ENCODE data around the gene CNDP2.

The CNDP2 gene

DNA sequence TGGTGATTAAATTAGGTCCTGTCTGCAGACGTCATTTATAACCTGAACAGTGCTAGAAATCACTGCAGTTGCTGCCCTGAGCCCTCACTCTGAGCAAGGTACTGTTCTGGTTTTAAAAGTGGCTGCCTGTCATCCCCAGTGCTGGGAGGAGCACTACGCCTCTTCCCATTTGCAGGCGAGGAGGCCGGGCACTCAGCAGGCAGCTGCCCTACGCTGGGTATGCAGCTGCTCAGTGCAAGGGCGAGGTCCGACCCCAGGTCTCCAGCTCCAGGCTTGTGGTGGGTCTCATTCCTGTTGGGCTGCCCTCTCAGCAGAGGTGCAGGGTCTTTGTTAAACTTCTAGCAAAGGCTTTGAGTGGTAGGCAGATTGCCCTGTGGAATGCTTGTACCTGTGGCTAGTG, 15.7 kb downstream of the CNDP2 start:
- no peaks in the 10 kb centered on the region for H3K9me3 ChIP-seq (ENCODE audit: control insufficient read depth, low read length)
- no peaks in the 10 kb centered on the region for H3K27me3 ChIP-seq (ENCODE audit: control insufficient read depth, insufficient read depth, low read length)
- no peak overlapping the region for H3K4me3 ChIP-seq (ENCODE audit: low read depth, low read length)
- no peak overlapping the region for H3K4me2 ChIP-seq (ENCODE audit: low read length)
- no peaks in the 10 kb centered on the region for H3K4me1 ChIP-seq
- H3K27ac ChIP-seq: no peak overlapping the region
- peaks cover 2% of the 10 kb centered on the region for H3K79me2 ChIP-seq
- no peaks in the 10 kb centered on the region for H3K36me3 ChIP-seq (ENCODE audit: control insufficient read depth, insufficient read depth, low read length)
- TF ChIP-seq CTCF (IDR thresholded peaks at IDR 0.05): no peak
- H3K9ac ChIP-seq: no peak overlapping the region
- H2AFZ ChIP-seq: no peak overlapping the region

- TF ChIP-seq CTCF (IDR thresholded peaks at IDR 0.05): no peak
- no peak overlapping the region for H3K4me2 ChIP-seq (ENCODE audit: low read length)
- no peak overlapping the region for H3K27ac ChIP-seq
- H3K4me1 ChIP-seq: no peaks in the 10 kb centered on the region
- H3K9me3 ChIP-seq (ENCODE audit: control insufficient read depth, low read length): no peaks in the 10 kb centered on the region
- H3K9ac ChIP-seq: no peak overlapping the region
- no peaks in the 10 kb centered on the region for H3K79me2 ChIP-seq
- H3K36me3 ChIP-seq (ENCODE audit: control insufficient read depth, insufficient read depth, low read length): no peaks in the 10 kb centered on the region
- no peak overlapping the region for H2AFZ ChIP-seq
- no peaks in the 10 kb centered on the region for H3K27me3 ChIP-seq (ENCODE audit: control insufficient read depth, insufficient read depth, low read length)
- H3K4me3 ChIP-seq (ENCODE audit: low read depth, low read length): no peak overlapping the region
Measured at GRCh38 chr18:74512321-74513053, 16.3 kb downstream of the CNDP2 start.

- Histone ChIP-seq H3K4me2 (ENCODE audit: low read length) (no peak overlapping the region), H3K27me3 (ENCODE audit: control insufficient read depth, insufficient read depth, low read length) (no peaks in the 10 kb centered on the region), H3K4me3 (ENCODE audit: low read depth, low read length) (no peak overlapping the region), H3K36me3 (ENCODE audit: control insufficient read depth, insufficient read depth, low read length) (no peaks in the 10 kb centered on the region), H3K27ac (no peak overlapping the region), H3K9me3 (ENCODE audit: control insufficient read depth, low read length) (no peaks in the 10 kb centered on the region), H3K79me2 (no peaks in the 10 kb centered on the region), H3K9ac (no peak overlapping the region), H3K4me1 (no peaks in the 10 kb centered on the region), H2AFZ (no peak overlapping the region)
- no peak for TF ChIP-seq CTCF (IDR thresholded peaks at IDR 0.05)
Measured at GRCh38 chr18:74513149-74513882, 17.2 kb downstream of the CNDP2 start.

DNA sequence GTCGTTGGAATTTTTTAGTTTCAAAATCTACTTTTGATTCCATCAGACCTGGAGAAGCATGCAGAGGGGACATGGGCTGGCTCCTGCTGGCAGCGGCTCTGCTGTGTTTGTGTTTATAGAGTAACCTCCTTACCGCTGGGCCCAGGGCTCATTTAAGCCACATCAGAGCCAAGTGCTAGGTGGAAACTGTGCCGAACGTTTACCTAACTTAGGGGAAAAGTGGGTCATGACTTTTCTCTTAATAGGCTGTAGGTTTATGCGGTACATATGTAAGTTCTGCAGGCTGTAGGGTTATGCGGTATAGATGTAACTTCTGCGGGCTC, 17.7 kb downstream of the CNDP2 start:
- H3K9ac ChIP-seq: no peak overlapping the region

More for the DNA sequence above, 17.7 kb downstream of the CNDP2 start:
- H3K79me2 ChIP-seq: no peaks in the 10 kb centered on the region
- no peaks in the 10 kb centered on the region for H3K27me3 ChIP-seq (ENCODE audit: control insufficient read depth, insufficient read depth, low read length)
- H3K36me3 ChIP-seq (ENCODE audit: control insufficient read depth, insufficient read depth, low read length): no peaks in the 10 kb centered on the region
- H3K9me3 ChIP-seq (ENCODE audit: control insufficient read depth, low read length): no peaks in the 10 kb centered on the region
- no peak overlapping the region for H3K27ac ChIP-seq
- TF ChIP-seq CTCF (IDR thresholded peaks at IDR 0.05): no peak
- H3K4me1 ChIP-seq: no peaks in the 10 kb centered on the region
- H2AFZ ChIP-seq: no peak overlapping the region
- H3K4me2 ChIP-seq (ENCODE audit: low read length): no peak overlapping the region
- H3K4me3 ChIP-seq (ENCODE audit: low read depth, low read length): no peak overlapping the region

All from parathyroid adenoma (tissue), 2 donors.